ENCODE measurements around the gene INMT. TPM values are rescaled to one million over a fixed set of nuclear protein-coding genes. Genes with fewer than 3 reads are reported as not detected.

Gene INMT
- total RNA-seq, 4 donors from 2014 or later = 3.1 to 24.8 (median 4.8) TPM

- peaks cover 0 to 9% (median 0%) of the 10 kb centered on the region in 4 donors for H3K4me1 ChIP-seq
- no peaks in the 10 kb centered on the region for H3K36me3 ChIP-seq
- H3K27ac ChIP-seq = no peak overlapping the region
- H3K4me3 ChIP-seq = no peak overlapping the region
- no peaks in the 10 kb centered on the region for H3K27me3 ChIP-seq
- DNase-seq = no peak
- no peak for TF ChIP-seq CTCF (IDR thresholded peaks at IDR 0.05)
- no peak for TF ChIP-seq POLR2A (IDR thresholded peaks at IDR 0.05)
- no peaks in the 10 kb centered on the region for H3K9me3 ChIP-seq
Observed at GRCh38 chr7:30760514-30761213, 8.7 kb downstream of the INMT start.

DNA sequence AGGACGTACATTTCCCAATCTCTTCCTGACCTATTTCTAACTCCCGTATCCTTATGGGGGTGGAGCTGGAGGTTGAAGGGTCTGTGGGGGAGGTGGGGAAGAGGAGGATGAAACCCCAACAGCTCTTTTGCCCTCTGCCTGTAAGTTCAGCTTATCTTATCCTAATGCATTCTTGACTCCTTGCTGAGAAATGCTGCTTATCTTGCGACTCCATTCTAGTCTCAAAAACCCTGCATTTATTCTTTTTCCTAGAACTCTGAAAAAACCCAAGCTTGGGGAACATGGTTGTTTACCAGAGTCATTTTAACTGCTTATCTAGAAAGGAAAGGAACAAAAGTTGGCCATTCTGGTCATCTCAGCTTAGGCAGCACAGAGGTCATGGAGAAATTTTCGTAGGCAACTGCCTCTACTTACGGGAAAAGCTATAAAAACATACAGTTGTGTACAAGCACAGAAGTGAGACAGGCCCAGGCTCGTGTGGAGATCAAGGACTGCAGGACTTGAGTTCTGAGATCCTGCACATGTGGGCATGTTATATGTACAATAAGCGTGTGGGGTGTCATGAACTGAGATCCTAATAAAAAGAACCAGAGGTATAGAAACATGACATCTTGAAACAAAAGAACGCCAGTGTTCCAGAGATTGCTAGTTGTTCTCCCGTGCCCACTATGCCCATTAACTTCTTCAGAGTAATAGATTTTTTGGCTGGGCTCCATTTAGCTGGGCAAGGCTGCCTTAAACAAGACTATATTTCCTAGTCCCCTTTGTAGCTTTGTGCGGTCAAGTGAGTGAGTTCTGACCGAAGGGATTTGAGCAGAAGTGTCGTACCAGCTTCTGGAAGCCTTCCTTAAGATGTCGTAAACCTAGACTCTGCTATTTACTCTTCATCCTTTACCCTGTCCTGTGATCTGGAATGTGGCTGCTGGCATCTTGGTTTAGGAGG is 9.6 kb downstream of the INMT start:
- H3K27ac ChIP-seq = no peak overlapping the region
- DNase-seq = no peak
- TF ChIP-seq CTCF (IDR thresholded peaks at IDR 0.05) (no peak), POLR2A (IDR thresholded peaks at IDR 0.05) (no peak)

DNA sequence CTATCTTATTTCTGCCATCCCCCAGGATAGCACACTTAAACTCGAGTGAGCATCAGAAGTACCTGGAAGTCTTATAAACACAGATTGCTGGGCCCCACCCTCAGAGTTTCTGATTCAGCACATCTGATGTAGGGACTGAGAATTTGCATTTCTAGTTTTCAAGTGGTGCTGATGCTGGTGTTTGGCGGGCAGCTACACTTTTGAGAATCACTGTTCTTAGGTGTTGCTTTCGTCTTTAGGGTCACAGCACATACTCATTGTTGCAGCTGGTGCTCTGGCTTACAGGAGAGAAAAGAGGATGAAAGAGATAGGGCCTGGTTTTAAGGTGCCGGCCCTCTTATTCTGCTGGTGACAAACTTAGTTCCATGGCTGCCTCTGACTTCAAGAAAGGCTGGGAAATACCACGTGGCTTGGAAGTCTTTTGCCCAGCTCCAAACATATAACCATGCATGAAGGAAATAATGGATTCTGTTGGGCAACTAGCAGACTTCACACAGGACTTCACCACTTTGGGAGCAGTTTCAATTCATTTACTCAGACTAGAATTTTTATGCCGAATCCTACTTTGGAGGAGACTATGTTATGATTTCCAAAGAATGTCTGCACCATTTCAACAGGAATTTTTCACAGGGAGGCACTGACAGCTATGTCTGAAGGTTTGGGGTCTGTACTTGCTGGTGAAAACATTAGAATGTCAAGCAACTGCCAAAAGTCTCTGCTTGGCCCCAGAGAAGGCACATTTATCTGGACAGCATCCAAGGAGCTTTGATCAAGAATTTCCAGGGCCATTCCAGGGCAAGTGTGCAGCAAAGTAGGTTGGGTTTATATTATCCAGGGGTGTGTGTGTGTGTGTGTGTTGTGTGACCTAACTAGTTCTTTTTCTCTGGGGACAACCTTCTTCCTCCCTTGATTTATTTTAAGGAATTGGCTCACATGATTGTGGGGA is 12.4 kb downstream of the INMT start:
- no peak for TF ChIP-seq CTCF (IDR thresholded peaks at IDR 0.05)
- no peak for TF ChIP-seq POLR2A (IDR thresholded peaks at IDR 0.05)
- no peaks in the 10 kb centered on the region for H3K9me3 ChIP-seq
- DNase-seq = no peak
- peaks cover 0 to 8% (median 0%) of the 10 kb centered on the region in 4 donors for H3K4me1 ChIP-seq
- H3K27ac ChIP-seq = peak overlapping the region in 2 of 4 donors; percentile 7 to 23
- no peak overlapping the region for H3K4me3 ChIP-seq
- no peaks in the 10 kb centered on the region for H3K27me3 ChIP-seq
- H3K36me3 ChIP-seq = no peaks in the 10 kb centered on the region

More for the DNA sequence above, 9.6 kb downstream of the INMT start:
- H3K4me3 ChIP-seq = no peak overlapping the region
- peaks cover 0 to 8% (median 0%) of the 10 kb centered on the region in 4 donors for H3K4me1 ChIP-seq
- no peaks in the 10 kb centered on the region for H3K9me3 ChIP-seq
- H3K36me3 ChIP-seq = no peaks in the 10 kb centered on the region
- no peaks in the 10 kb centered on the region for H3K27me3 ChIP-seq

DNA sequence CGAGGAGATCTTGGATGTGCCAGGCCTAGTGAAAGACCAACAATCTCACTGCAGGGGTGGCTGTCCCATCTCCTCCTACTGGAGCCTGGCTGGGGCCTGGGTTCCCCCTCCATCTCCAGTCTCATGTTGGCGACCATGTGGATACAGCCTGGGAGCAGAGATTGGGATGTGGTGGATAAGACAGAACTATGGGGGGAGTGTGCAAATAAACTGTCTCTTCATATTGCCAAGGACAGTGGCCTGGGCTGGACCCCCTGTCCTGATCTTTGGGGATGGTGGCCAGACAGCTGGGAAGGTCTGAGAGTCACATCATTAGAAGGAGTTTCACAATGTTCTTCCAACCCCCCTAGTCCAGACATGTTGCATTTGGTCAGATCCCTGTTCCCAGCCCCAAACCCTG is 13.5 kb downstream of the INMT start:
- H3K4me3 ChIP-seq = no peak overlapping the region
- H3K9me3 ChIP-seq = no peaks in the 10 kb centered on the region
- H3K4me1 ChIP-seq = peaks cover 0 to 8% (median 0%) of the 10 kb centered on the region in 4 donors
- no peak for TF ChIP-seq CTCF (IDR thresholded peaks at IDR 0.05)
- TF ChIP-seq POLR2A (IDR thresholded peaks at IDR 0.05) = no peak
- no peaks in the 10 kb centered on the region for H3K27me3 ChIP-seq
- H3K27ac ChIP-seq = peak overlapping the region in 1 of 4 donors; percentile 23
- DNase-seq = no peak
- H3K36me3 ChIP-seq = no peaks in the 10 kb centered on the region

- Histone ChIP-seq H3K27me3 (no peaks in the 10 kb centered on the region), H3K27ac (peak overlapping the region; percentile 61 to 75 (median 70)), H3K36me3 (no peaks in the 10 kb centered on the region), H3K4me1 (no peaks in the 10 kb centered on the region), H3K4me3 (peak overlapping the region; percentile 76 to 86 (median 80)), H3K9me3 (no peaks in the 10 kb centered on the region)
- DNase-seq = no peak
- TF ChIP-seq POLR2A (IDR thresholded peaks at IDR 0.05) (no peak), CTCF (IDR thresholded peaks at IDR 0.05) (no peak)
Observed at GRCh38 chr7:30770845-30771173, 18.9 kb downstream of the INMT start.

Data from Peyer's patch (tissue), 4 donors.